Activated CD4-positive, alpha-beta T cell treated with anti-CD3 and anti-CD28 coated beads, Interleukin-2, amount 50 U/mL, for 48 hours (primary cell): ENCODE measurements around the gene ARHGAP24.

Experiments used
- DNase-seq, 2 experiments: peaks; one replicate each; pipeline ENCODE4 v3.0.0-alpha.2; 2020

The ARHGAP24 gene

DNA sequence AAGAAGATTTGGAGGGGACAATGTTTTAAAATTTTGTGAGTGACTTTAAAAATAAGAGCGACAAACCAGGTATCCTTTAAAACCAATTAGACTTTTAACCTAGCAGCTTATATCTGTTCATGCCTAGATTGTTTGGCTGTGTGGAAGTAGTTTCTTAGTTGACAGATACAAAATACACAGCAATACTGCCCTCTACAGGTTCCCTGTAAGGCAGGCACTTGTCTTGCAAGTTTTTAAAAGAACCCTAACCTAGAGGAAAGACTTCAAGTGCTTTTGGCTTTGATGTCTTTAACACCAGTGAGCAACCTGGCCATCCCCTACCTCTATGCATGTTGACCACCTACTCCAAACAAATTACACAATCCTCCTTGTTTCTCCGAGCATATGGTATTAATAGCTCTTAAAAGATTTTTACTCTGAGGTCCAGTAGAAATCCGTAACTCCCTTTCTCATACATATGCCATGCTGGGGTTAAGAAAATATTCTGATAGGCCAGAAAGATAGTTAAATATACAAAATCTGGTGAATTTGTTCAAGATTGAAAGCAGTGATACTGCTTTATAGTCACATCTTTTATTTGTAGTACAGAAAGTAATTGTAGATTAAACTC is 273.0 kb downstream of the ARHGAP24 start:
- DNase-seq = no peak

DNA sequence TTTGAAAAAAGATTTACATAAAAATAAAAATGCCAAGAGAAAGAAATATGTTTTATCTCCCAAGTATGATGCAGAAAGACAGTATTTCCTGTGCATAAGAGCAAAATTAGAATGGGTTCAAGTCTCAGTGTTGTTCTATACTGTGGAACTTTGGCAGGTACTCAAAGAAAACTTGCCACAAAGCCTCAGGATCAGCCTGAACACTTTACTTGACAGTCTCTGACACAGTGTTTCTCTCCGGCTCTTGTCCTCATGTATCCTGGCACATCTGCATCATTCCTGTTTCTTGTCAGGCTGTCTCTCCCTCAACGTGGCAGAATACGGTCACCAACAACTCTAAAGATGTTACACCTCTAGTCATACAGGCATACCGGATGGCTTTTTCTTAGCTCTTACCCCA is 273.7 kb downstream of the ARHGAP24 start:
- no peak for DNase-seq

DNA sequence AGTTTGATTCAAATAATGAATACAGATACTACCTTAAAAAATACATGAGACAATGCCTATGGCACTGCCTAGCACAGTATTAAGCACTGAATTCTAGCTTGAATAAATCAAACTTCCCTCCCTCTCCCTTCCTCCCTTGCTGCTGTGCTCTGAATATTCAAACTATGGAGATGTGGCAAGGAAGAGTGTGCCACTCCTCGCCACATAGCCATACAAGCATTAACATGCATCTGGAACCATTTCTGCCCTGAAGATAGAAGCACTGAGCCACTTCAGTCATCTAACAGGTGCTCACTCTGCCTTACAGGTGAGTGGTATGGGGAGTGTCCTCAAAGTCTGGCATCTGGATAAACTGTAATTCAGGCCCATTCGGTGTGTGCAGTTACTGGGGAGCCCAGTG is 276.9 kb downstream of the ARHGAP24 start:
- no peak for DNase-seq

DNA sequence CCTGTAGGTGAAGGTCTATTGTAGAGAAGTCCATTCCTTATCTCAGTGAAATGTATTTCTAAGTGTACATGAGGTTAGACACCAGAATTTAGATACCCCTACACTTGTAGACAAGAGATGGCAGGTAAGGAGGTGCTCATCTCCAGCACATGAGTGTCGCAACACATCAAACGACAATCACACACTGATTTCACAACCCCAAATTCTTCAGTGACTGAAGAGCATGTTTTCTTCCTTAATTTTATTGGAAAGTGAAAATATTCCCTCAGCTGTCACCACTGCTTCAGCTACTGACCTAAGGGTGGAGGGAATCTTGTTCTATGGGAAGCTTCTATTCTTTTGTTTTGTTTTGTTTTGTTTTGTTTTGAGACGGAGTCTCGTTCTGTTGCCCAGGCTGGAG is 280.3 kb downstream of the ARHGAP24 start:
- DNase-seq = no peak

DNA sequence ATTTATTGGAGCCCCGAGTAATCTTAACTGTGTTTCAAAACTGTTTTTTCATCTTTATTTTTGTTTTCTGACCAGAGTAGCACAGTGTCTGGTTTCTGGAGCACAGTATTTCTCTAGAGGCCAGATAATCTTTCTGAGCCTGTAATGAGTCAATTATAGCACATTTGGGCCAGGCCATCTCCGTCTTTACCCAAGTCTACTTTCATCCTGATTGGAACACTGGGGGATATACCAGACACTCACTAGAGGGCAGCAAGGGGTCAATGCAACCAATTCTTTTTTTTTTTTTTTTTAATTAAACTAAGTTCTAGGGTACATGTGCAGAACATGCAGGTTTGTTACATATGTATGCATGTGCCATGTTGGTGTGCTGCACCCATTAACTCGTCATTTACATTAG is 282.0 kb downstream of the ARHGAP24 start:
- DNase-seq = no peak

DNA sequence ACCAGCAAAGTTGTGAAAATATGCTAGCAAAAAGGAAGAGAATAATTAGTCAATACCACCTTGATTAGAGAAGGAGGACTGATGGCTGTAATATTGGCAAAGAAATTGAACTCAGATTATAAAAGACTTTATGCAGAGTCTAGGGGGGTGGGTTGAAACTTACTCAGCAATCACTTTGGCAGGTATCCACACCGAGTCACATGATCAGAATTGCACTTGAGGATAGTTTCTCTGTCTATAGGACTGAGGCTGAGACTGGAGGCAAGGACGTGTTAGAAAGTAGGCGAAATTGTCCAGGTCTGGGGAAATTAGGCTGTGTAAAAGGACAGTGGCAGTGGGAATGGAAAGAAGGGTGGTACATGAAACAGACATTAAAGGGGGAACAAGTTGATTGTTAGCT is 284.4 kb downstream of the ARHGAP24 start:
- DNase-seq = no peak

DNA sequence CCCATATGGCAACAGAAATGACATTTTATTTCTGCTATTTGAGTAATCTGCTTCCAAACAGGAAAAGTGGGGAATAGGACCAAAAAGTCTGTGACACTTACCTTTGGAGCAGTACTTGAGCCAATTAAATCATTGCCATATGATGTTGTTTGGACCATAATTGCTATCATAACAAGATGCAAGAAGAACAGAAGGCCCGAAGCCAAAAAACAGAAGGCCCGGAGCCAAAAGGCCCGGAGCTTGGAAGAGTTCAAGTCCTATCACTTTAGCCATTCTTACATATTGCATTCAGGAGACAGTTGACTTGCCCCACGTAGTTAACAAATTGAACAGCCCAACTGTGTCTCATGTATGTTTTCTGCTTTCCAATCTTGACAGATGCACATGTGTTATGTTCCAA is 285.6 kb downstream of the ARHGAP24 start:
- no peak for DNase-seq

DNA sequence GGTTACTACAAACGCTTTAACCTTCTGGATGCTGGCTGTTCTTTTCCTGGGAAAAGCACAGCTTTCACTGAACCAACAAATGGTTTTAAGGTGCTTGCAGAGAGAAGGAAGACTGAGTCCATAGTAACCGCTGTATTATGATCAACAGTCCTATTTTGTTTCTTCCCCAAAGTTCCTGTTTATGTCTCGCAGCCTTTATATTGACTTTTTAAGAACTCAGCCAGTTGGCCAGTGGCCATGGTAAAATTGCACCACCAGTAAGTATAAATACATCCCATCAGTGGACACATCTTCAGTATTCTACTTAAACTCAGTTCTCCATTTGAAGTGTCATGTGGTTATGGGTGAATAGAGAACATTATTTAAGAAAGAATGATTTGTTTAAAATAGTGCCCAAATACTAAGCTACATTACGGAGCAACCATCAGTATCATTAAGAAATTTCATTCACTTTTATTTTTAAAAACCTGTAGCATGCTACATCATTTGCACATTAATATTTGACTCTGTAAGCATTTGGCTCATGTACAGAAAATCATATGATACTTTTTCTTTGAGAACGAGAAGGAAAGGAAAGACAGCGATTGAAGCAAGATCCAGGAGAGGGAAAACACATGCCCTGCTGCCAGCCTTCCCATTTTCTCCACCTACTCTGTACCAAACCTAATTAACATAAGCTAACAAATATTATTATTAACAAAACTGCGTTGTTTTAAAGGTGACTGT is 287.0 kb downstream of the ARHGAP24 start:
- DNase-seq = no peak

DNA sequence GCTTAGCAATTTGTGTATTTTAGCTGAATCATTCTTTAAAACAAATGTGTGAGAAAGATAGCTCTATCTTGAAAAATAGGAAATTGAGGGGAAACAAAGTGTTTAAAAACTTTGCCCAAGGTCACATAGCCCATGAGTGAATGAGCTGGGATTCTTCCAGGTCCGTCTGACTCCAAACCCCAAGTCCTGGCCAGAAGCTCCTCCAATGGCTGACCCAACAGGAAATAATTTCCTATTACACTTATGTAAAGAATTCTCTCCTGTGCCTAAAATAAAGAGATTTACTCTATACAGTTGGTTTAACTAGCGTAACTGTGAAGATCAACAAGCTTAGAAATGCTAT is 287.6 kb downstream of the ARHGAP24 start:
- no peak for DNase-seq

DNA sequence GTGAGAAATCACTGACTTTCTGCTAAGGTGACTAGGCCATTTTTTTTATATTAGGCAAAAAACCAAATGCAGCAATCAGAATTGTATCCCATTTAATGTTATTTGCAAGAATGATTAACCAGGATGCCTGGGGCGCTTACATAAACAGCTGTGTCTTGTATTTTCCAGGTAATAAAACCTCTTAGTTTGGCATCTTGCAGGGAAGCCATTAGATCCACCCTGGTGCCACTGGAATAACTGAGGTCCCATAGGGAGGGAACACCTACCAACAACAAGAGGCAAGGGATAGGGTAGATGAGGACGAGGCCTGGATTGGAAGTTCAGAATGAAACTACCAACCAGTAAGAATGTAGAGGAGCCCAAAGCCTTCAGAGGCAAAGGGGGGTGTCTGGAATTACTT is 288.3 kb downstream of the ARHGAP24 start:
- no peak for DNase-seq

DNA sequence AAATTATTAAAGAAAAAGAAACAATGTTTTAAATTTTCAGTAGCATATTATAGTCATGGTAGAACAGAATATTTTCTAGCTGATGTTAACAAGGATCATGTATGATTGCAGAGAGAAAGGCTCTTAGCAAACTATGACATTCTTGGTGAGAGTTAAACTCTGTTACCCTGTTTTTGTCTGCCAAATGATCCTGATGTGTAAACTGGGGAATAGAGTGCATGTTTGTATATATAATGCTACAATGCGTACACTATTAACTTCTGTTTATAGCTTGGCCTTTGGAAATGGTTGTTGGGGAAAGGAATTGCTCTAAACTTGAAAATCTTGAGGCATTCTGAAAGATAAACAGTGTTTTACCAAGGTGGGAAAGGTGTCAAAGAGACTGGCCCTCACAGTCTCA is 292.7 kb downstream of the ARHGAP24 start:
- no peak for DNase-seq

DNA sequence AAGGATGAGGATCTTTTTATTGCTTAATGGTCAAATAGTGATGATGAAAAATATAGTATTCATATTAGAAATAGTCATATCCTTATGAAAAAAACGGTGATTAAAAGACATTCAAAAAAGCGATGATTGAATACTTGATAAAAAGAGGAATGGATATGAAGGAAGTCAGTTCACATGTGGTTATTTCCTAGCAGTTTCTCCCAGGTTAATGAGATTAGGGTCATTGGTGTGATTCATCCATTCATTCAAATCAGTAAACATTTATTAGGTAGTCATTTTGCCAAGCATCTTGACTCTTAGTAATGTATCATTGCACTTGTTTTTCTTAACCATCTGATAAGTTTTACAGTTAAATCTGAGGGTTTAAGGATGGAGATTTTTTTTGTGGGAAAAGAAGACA is 294.1 kb downstream of the ARHGAP24 start:
- DNase-seq = no peak

DNA sequence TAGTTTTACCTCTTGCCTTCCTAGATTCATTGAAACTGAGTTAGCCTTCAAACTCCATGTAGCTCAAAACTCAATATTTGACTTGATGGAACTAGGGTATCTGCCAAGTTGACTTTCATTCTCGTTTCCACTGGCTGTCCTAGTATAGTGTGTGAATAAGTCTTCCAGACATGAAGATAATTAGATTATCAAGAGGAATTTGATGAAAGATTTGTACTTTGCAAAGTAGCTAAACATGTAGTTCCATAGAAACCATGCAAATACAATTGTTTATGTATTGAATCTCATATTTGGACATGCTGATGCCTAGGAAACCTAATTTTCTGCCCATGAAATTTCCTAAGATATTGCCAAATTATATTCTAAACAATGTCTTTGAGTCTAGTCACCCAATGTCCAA is 297.5 kb downstream of the ARHGAP24 start:
- DNase-seq = no peak

DNA sequence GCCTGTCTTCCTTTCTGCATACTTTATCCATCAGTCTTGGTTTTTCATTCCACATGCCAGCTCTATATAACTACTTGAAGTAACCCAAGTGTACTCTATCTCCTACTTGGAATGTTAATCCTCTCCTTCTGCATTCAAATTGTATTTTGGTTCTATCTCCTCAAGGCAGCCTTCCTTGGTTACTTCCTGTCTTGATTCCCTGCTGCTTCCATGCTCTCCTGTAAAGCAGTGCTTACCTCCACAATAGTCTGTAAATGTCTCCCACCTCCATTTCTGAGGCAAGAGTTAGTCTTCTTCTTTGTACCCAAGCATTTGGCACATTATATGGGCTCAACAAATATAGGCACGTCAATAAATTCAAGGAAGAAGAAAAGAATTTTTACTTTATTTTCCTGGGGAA is 298.4 kb downstream of the ARHGAP24 start:
- no peak for DNase-seq

DNA sequence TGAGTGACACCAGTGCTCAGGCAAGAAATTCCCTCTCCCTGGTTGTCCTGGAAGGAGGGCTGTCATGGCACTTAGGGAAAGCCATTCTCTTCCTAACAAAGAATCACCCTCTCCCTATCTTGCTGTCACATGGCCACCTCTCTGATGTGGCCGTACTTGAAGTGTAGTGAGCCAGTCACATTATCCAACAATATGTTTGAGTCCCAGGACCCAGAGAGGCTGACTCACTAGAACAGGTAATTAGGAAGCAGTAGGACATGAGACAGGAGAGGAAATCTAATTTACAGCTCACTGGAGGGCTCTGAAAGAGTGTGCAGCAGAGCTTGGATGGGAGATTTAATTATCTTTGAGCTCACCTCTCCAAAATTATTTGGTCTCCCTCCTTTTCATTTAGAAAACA is 299.1 kb downstream of the ARHGAP24 start:
- DNase-seq = no peak

DNA sequence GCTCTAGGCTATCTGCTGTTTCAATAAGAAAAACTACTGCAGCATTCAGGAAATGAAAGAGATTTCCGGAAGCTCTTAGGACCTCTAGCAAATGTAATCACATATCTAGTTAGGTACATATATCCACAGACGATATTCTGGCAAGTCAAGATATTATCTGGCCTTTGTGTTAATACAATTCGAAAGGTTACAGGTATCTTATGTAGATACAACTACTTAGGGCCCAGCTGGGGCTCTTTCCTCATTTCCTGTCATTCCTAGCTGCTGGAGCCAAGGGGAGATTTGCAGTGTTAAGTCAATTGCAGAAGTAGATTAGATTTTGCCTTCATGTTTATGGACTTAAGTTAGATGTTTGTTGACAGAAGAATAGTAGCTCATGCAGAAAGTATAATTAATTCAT is 299.5 kb downstream of the ARHGAP24 start:
- no peak for DNase-seq

DNA sequence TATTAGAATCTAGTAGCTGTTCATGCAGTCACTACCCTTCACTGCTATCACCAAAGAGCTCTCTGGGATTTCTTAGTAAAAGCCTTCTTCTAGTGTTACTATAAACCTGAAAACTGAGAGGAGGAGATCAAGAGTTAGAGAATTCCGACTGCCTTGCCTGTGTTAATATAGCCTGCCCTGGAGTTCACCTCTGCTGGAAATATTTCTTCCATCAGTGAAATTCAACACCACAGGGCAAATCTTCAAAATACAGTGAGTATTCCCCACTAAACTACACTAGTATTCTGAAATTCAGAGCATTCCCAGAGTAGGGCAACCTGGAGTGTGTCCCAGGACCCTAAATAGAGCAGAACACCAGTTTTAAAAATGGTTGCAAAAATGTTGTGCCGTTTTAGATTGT is 301.1 kb downstream of the ARHGAP24 start:
- no peak for DNase-seq

DNA sequence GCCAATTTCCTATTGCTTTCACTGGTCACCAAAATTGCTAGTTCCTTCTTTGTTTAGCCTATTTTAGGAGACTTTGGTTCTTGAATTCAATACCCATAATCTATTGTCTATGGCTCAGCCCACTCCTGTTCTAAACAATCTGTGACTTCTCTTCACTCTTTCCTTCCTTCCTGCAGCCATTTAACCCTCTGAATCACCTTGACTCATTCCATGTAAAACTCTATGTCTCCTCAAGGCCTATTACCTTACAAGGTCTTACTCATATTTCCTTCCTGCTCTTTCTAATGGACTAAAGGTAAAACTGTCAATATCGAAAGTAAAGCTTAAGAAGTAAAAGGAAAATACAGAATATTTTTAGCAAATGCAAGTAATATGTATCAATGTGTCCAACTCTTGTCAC is 301.6 kb downstream of the ARHGAP24 start:
- no peak for DNase-seq

DNA sequence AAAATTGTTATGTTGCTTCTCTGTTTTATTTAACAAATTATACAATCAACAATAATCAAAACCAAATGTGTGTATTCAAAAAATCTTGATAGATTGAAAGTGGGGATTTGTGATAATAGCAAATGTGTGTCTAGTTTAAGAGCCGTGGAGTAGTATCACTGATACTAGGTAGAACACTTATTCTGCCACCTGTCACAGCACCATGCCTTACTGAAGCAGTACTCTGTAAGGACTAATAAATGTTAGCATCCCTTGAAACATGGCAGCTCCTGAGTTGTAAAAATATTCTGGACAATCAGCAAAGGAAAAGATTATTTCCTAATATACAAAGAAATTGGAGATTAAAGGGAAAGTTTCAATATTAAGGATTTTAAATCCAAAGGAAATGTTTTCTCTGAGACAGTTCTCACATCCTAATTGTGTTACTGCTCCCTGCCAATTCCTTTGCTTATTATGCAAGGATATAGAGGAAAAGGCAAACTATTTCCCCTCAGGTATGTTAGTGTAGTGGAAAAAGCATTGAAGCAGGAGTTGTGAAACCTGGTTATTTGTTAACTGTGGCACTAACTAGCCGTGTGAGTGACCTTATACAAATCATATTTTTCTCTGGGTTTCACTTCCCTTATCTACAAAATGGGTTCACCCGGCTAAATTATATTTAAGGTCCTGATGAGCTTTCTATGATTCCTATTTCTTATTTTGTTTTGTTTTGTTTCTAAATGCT is 303.1 kb downstream of the ARHGAP24 start:
- no peak for DNase-seq

DNA sequence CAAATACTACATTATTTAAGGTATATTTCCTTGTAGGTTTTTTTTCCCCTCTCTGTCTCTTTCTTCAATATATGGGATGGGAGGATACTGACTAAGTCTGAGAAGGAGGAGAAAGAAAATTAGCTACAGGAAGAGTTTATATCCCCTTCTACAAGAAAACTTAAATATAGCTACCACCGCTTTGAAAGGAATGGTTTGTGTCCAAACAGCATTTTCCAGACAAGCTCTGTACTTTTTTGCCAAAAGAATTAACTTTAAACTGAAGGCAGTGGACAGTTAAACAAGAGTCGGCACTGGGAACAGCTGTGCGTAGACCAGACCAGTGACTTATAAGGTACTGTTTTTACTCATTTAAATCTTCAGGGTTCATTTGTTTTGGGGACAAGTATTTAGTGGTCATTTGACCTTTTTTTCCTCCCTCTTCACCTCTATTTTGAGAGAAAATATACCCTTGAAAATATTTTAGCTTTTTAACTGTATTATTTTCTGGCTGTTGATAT is 303.7 kb downstream of the ARHGAP24 start:
- no peak for DNase-seq

DNA sequence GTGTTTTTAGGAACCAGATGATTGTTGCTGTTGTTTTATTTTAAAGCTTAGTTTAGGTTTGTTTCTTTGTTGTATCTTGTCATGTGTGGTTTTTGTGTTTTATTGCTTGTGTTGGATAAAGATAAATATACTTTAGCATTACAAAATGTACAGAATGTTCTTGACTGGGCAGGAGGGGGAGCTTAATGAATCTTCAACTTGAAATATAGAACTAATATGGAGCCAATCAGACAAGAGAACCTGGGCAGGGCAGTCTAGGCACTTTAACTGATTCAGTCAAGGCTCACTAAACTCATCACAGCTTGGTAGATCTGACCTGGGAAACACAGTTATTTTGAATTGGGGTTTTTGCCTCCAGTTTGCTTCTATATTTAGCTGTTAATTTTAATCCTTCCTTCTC is 304.2 kb downstream of the ARHGAP24 start:
- DNase-seq = no peak

DNA sequence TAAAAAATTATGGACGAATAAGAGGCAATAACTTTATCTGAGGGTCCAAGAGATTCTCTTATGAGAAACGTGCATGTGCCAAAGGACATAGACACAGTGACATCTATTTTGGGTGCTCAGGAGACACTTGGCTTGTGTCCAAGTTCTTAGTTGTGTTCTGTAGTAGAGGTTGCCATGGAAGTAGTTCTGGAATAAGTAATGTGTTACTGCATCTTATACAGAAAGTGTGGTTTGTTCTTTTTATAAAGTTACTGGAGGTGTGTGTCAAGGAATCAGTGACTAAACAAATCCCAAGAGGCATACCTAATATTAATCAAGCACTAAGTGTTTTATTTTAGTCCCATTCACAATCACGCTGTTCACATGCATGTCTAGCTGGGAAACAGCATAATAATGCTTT is 305.7 kb downstream of the ARHGAP24 start:
- no peak for DNase-seq

DNA sequence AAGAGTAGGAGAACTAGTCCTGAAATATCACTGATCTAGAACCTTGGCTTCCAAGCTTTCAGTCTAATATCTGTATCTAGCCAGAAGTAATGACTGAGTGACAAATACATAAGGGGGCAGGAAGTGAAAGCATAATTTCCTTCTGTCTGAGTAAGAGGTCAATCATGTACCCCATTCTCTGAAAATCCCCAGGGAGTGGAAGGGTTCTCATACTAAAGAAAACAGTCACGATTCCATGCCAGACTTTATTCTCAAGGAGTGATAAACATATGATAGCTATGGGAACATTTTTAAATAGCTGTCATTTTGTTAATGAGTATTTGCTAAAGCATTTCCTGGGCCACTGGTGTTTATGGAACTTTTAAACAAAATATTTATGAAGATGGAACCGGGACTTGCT is 308.5 kb downstream of the ARHGAP24 start:
- no peak for DNase-seq

DNA sequence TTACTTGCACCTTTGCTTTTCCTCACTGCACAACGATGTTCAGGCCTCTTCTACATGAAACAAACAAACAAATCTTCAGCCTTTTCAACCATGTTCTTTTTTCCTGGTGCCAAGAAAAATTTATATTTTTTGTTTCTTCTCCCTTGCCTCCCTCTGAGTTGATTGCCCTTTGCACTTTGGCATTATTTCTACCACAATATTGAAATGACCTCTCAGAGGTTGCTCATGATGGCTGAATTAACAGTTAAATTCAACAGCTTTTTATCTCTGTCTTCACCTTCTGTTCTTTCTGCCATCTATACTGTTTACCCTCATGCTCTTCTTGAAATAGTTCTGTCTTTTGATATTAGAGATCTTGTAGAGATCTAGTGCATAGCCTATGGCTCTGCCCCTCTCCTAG is 308.9 kb downstream of the ARHGAP24 start:
- no peak for DNase-seq
